ENCODE results near the gene CDYL2.

- TF ChIP-seq CTCF (IDR thresholded peaks at IDR 0.05) (no peak), ZFX (IDR thresholded peaks at IDR 0.05; ENCODE audit: borderline replicate concordance) (no peak)
These were observed 64.9 kb downstream of the CDYL2 start for GRCh38 chr16:80739523-80739922.

Measured in 22Rv1 (cell line).